ENCODE data around the gene LSAMP.
A peak's percentile ranks its signal among the peaks of the same experiment; 100 is the strongest.

LSAMP gene

GRCh38 chr3:116065501-116065900, 379.8 kb downstream of the LSAMP start:
- no peak overlapping the region for H3K4me3 ChIP-seq (ENCODE audit: control insufficient read depth, low read depth, low read length)
- no peak for DNase-seq (ENCODE audit: low read depth)
- TF ChIP-seq CTCF (IDR thresholded peaks at IDR 0.05; ENCODE audit: control insufficient read depth, insufficient read depth, low read depth, low read length, missing control alignments) = no peak

- H3K4me3 ChIP-seq (ENCODE audit: control insufficient read depth, low read depth, low read length) = no peak overlapping the region
- no peak for DNase-seq (ENCODE audit: low read depth)
- TF ChIP-seq CTCF (IDR thresholded peaks at IDR 0.05; ENCODE audit: control insufficient read depth, insufficient read depth, low read depth, low read length, missing control alignments) = no peak
Observed at GRCh38 chr3:116064646-116065045, 380.6 kb downstream of the LSAMP start.

GRCh38 chr3:116059421-116060096, 385.7 kb downstream of the LSAMP start:
- H3K4me3 ChIP-seq (ENCODE audit: control insufficient read depth, low read depth, low read length) = no peak overlapping the region
- TF ChIP-seq CTCF (IDR thresholded peaks at IDR 0.05; ENCODE audit: control insufficient read depth, insufficient read depth, low read depth, low read length, missing control alignments) = no peak
- peak; percentile 66 for DNase-seq (ENCODE audit: low read depth)

- no peak overlapping the region for H3K4me3 ChIP-seq (ENCODE audit: control insufficient read depth, low read depth, low read length)
- no peak for DNase-seq (ENCODE audit: low read depth)
- TF ChIP-seq CTCF (IDR thresholded peaks at IDR 0.05; ENCODE audit: control insufficient read depth, insufficient read depth, low read depth, low read length, missing control alignments) = no peak
Observed at GRCh38 chr3:116058844-116059243, 386.4 kb downstream of the LSAMP start.

GRCh38 chr3:116057400-116058006, 387.8 kb downstream of the LSAMP start:
- no peak for DNase-seq (ENCODE audit: low read depth)
- H3K4me3 ChIP-seq (ENCODE audit: control insufficient read depth, low read depth, low read length) = no peak overlapping the region
- TF ChIP-seq CTCF (IDR thresholded peaks at IDR 0.05; ENCODE audit: control insufficient read depth, insufficient read depth, low read depth, low read length, missing control alignments) = no peak

- DNase-seq (ENCODE audit: low read depth) = no peak
- no peak overlapping the region for H3K4me3 ChIP-seq (ENCODE audit: control insufficient read depth, low read depth, low read length)
- no peak for TF ChIP-seq CTCF (IDR thresholded peaks at IDR 0.05; ENCODE audit: control insufficient read depth, insufficient read depth, low read depth, low read length, missing control alignments)
Observed at GRCh38 chr3:116056280-116056679, 389.0 kb downstream of the LSAMP start.
